HEK293T (cell line): ENCODE results near the gene NIF3L1.

Source experiments
- CTCF ChIA-PET: fragments of 350-600 bp; formaldehyde crosslinking; extraction: SDS; loops from one replicate; lab custom pipeline; 2021; ENCODE audit warnings: antibody characterized with exemption, inconsistent platforms; lab: Yijun Ruan, JAX
- POLR2A ChIA-PET: fragments of 350-600 bp; formaldehyde crosslinking; extraction: SDS; loops from one replicate; lab custom pipeline; 2020; ENCODE audit warnings: antibody characterized with exemption, inconsistent platforms; lab: Yijun Ruan, JAX
- DNase-seq: peaks from one replicate; pipeline ENCODE4 v3.0.0; 2012; ENCODE audit warnings: mixed read lengths; ENCODE audit errors: extremely low spot score
- ARNT ChIP-seq: fragments of 450-650 bp; IDR thresholded peaks from 2 replicates; pipeline ENCODE4 v1.6.1; 2017; ENCODE audit warnings: mild to moderate bottlenecking
- BHLHE40 ChIP-seq: fragments of 450-650 bp; IDR thresholded peaks from 2 replicates; pipeline ENCODE4 v1.6.1; 2016; ENCODE audit warnings: mild to moderate bottlenecking, moderate library complexity, borderline replicate concordance
- ELF4 ChIP-seq: fragments of 450-650 bp; IDR thresholded peaks from 2 replicates; pipeline ENCODE4 v1.6.1; 2017; ENCODE audit warnings: antibody characterized with exemption
- FOXA1 ChIP-seq: fragments of 450-650 bp; IDR thresholded peaks from 2 replicates; pipeline ENCODE4 v1.6.1; 2016; ENCODE audit warnings: mild to moderate bottlenecking
- FOXK2 ChIP-seq: fragments of 450-650 bp; IDR thresholded peaks from 2 replicates; pipeline ENCODE4 v1.6.1; 2016; ENCODE audit warnings: mild to moderate bottlenecking
- FOXM1 ChIP-seq: fragments of 450-650 bp; IDR thresholded peaks from 2 replicates; pipeline ENCODE4 v1.6.1; 2017; ENCODE audit warnings: mild to moderate bottlenecking, borderline replicate concordance
- HDGF ChIP-seq: fragments of 450-650 bp; IDR thresholded peaks from 2 replicates; pipeline ENCODE4 v1.6.1; 2017; ENCODE audit warnings: antibody characterized with exemption, borderline replicate concordance
- L3MBTL2 ChIP-seq: fragments of 450-650 bp; conservative IDR thresholded peaks from 2 replicates; pipeline ENCODE4 v1.6.1; 2016; ENCODE audit warnings: mild to moderate bottlenecking
- LEF1 ChIP-seq: fragments of 450-650 bp; IDR thresholded peaks from 2 replicates; pipeline ENCODE4 v1.6.1; 2017; ENCODE audit warnings: mild to moderate bottlenecking, borderline replicate concordance
- SP1 ChIP-seq: fragments of 450-650 bp; IDR thresholded peaks from 2 replicates; pipeline ENCODE4 v1.6.1; 2017
- SUZ12 ChIP-seq: fragments of 450-650 bp; IDR thresholded peaks from 2 replicates; pipeline ENCODE4 v1.6.1; 2016; ENCODE audit warnings: mild to moderate bottlenecking
- TARDBP ChIP-seq: fragments of 450-650 bp; IDR thresholded peaks from 2 replicates; pipeline ENCODE4 v1.6.1; 2016
- ZNF384 ChIP-seq: fragments of 450-650 bp; IDR thresholded peaks from 2 replicates; pipeline ENCODE4 v1.6.1; 2016
- TF ChIP-seq, protein P1 (sequence below): fragments of 450-650 bp; IDR thresholded peaks from 2 replicates; pipeline ENCODE4 v1.6.1; 2016

The NIF3L1 gene

DNA sequence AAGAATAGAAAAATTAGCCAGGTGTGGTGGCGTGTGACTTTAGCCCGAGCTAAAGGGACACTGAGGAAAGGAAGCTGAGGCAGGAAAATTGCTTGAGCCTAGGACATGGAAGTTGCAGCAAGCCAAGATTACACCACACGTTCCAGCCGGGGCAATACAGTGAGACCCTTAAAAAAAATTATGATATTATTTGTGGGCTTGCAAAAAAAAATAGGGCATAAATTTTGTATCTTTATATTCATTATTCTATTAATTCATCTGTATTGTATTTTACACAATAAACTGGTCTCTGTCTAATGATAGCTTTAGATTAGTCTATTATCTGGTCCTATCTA lies 56.2 kb downstream of the NIF3L1 start:
- POLR2A ChIA-PET: no interaction called here
- no peak for DNase-seq
- no peak for TF ChIP-seq SUZ12
- TF ChIP-seq LEF1: no peak
- no peak for TF ChIP-seq BHLHE40
- TF ChIP-seq L3MBTL2: no peak
- TF ChIP-seq TARDBP: no peak
- TF ChIP-seq ARNT: no peak
- CTCF ChIA-PET: interaction anchor here (0.8 kb wide), 1 partner anchor 18 kb away, joined by 3 read pairs; the partner anchor contains the start of gene ORC2

DNA sequence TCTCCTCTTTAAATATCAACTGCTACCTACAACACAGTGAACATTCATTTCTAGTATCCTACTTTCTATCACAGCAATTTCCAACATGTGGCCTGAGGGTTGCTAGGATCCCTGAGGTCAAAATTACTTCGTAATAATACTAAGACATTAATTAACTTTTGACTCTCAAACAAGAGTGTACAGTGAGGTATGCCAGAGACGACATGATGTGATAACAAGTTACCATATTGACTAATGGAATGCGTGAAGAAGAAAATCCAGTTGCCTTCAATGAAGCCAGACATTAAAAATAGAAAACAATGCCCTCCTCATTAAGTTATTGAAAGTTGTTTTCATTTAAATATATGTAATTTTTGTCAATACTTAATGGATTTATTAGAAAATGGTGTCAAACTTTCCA lies 61.2 kb downstream of the NIF3L1 start:
- TF ChIP-seq FOXM1 (no peak), SP1 (no peak), BHLHE40 (no peak), FOXA1 (no peak), SUZ12 (no peak), ARNT (no peak), HDGF (no peak), ZNF384 (no peak), FOXK2 (no peak), ELF4 (no peak), TARDBP (no peak)
- TF ChIP-seq, protein P1, sequence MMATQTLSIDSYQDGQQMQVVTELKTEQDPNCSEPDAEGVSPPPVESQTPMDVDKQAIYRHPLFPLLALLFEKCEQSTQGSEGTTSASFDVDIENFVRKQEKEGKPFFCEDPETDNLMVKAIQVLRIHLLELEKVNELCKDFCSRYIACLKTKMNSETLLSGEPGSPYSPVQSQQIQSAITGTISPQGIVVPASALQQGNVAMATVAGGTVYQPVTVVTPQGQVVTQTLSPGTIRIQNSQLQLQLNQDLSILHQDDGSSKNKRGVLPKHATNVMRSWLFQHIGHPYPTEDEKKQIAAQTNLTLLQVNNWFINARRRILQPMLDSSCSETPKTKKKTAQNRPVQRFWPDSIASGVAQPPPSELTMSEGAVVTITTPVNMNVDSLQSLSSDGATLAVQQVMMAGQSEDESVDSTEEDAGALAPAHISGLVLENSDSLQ: no peak
- DNase-seq: no peak
- CTCF ChIA-PET: no interaction called here
- POLR2A ChIA-PET: no interaction called here
